ENCODE results near the gene FSTL4. TPM values are rescaled to one million over a fixed set of nuclear protein-coding genes. Genes with fewer than 3 reads are reported as not detected.

The FSTL4 gene
- total and polyA plus RNA-seq, 4 donors = 0.02 to 0.18 TPM; not detected in 2

- TF ChIP-seq NR2F2 (IDR thresholded peaks at IDR 0.05) (no peak), GABPA (IDR thresholded peaks at IDR 0.05 in 1 of 2, conservative IDR thresholded peaks at IDR 0.05 in 1 of 2) (no peak), RXRA (IDR thresholded peaks at IDR 0.05) (no peak), ZBTB33 (IDR thresholded peaks at IDR 0.05) (no peak), EGR1 (IDR thresholded peaks at IDR 0.05; ENCODE audit: low read depth in 2 of 2) (no peak), REST (IDR thresholded peaks at IDR 0.05) (no peak), RAD21 (IDR thresholded peaks at IDR 0.05) (no peak), ATF3 (IDR thresholded peaks at IDR 0.05) (no peak), MAX (IDR thresholded peaks at IDR 0.05) (no peak), JUND (IDR thresholded peaks at IDR 0.05) (no peak), CTCF (IDR thresholded peaks at IDR 0.05; ENCODE audit: low read depth, low read length, missing input control) (no peak), HNF4A (conservative IDR thresholded peaks at IDR 0.05) (no peak), YY1 (IDR thresholded peaks at IDR 0.05) (no peak), TAF1 (conservative IDR thresholded peaks at IDR 0.05) (no peak), SP1 (IDR thresholded peaks at IDR 0.05) (no peak)
- 67% methylated on average over 4 of the region's 4 CpGs for WGBS
- H3K27me3 ChIP-seq (ENCODE audit: control insufficient read depth in 4 of 4, insufficient read depth in 4 of 4, low read length in 3 of 4) = no peaks in the 10 kb centered on the region
- DNase-seq (ENCODE audit: low spot score) = peak; percentile 22
- no peaks in the 10 kb centered on the region for H3K9me3 ChIP-seq (ENCODE audit: control insufficient read depth in 4 of 4, low read length in 3 of 4)
- no peak overlapping the region for H3K4me3 ChIP-seq (ENCODE audit: low read depth in 1 of 3, low read length in 3 of 3)
- peaks cover 0 to 7% (median 0%) of the 10 kb centered on the region in 4 donors for H3K4me1 ChIP-seq (ENCODE audit: control insufficient read depth in 4 of 4, insufficient read depth in 4 of 4, low read length in 3 of 4)
- H3K36me3 ChIP-seq (ENCODE audit: control insufficient read depth in 4 of 4, insufficient read depth in 3 of 4, low read depth in 1 of 4, low read length in 3 of 4) = no peaks in the 10 kb centered on the region
- no peak overlapping the region for H3K9ac ChIP-seq (ENCODE audit: low read depth in 1 of 2, low read length in 2 of 2)
- H3K27ac ChIP-seq (ENCODE audit: low read depth in 1 of 2, low read length in 2 of 2) = no peak overlapping the region
These were observed 184.2 kb downstream of the FSTL4 start for GRCh38 chr5:133428072-133428660.

Data from liver (tissue), 9 donors.